ENCODE results near the gene HCN3. TPM values are rescaled to one million over a fixed set of nuclear protein-coding genes. Genes with fewer than 3 reads are reported as not detected.

HCN3 gene
- total and polyA plus RNA-seq, 2 of the 13 experiments (the other 11 are each of a cell fraction or from before 2014, with no cell fraction given), result 2.4 to 10.2 TPM

DNA sequence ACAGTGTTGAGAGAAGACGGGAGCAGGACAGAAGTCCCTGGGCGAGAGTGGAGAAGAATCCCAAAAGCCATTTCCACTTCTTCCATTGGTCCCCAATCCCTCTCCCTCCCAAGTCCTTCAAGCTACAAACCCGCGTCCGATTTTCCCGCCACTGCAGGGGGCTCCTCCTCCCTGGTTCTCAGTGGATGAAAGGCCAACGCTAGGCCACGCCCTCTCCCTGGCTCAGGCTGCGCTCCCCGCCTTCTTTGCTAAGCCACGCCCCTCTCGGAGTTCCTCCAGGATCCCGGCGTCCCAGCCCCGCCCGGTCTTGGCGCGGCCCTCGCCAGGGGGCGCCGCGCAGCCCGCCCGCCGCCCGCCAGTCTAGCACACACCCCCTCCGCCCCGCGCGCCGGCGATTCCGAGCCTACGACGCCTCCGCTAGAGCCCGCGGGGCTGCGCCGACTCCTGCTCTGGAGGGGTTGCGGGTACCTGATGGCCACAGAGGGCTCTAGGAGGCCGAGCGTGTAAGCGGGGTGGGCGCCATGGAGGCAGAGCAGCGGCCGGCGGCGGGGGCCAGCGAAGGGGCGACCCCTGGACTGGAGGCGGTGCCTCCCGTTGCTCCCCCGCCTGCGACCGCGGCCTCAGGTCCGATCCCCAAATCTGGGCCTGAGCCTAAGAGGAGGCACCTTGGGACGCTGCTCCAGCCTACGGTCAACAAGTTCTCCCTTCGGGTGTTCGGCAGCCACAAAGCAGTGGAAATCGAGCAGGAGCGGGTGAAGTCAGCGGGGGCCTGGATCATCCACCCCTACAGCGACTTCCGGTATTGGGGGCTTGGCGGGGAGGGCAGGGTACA, at the start of gene HCN3 (continued):
- TF ChIP-seq ZNF781 (CRISPR knock-in tag; IDR thresholded peaks at IDR 0.05; ENCODE audit: borderline replicate concordance, not compliant biosample characterization) (no peak), TIGD3 (CRISPR knock-in tag; IDR thresholded peaks at IDR 0.05; ENCODE audit: borderline replicate concordance) (0 out of 2 replicates have a peak, but pooled peaks have one; percentile 65), NAIF1 (CRISPR knock-in tag; IDR thresholded peaks at IDR 0.05; ENCODE audit: borderline replicate concordance) (no peak), NR0B2 (CRISPR knock-in tag; IDR thresholded peaks at IDR 0.05) (0 out of 2 replicates have a peak, but pooled peaks have one; percentile 22), SSRP1 (CRISPR knock-in tag; IDR thresholded peaks at IDR 0.05) (no peak), ZNF383 (CRISPR knock-in tag; IDR thresholded peaks at IDR 0.05; ENCODE audit: borderline replicate concordance) (peak; percentile 63; the same call in 1 of the 2 replicates), HMGXB4 (CRISPR knock-in tag; IDR thresholded peaks at IDR 0.05; ENCODE audit: borderline replicate concordance in 1 of 2, low read depth in 1 of 2) (peak; percentile 44 to 84), GABPB1 (CRISPR knock-in tag; IDR thresholded peaks at IDR 0.05) (peak; percentile 77), ZSCAN31 (CRISPR knock-in tag; IDR thresholded peaks at IDR 0.05; ENCODE audit: low read depth) (peak; percentile 87), ZFY (CRISPR knock-in tag; IDR thresholded peaks at IDR 0.05) (peak; percentile 63), HOMEZ (CRISPR knock-in tag; IDR thresholded peaks at IDR 0.05; ENCODE audit: low read depth) (0 out of 2 replicates have a peak, but pooled peaks have one; percentile 19), TMF1 (CRISPR knock-in tag; IDR thresholded peaks at IDR 0.05; ENCODE audit: low read depth) (no peak)
- TF ChIP-seq, protein P1, sequence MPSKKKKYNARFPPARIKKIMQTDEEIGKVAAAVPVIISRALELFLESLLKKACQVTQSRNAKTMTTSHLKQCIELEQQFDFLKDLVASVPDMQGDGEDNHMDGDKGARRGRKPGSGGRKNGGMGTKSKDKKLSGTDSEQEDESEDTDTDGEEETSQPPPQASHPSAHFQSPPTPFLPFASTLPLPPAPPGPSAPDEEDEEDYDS (CRISPR knock-in tag; IDR thresholded peaks at IDR 0.05), result 0 out of 2 replicates have a peak, but pooled peaks have one; percentile 30
- TF ChIP-seq, protein P2, sequence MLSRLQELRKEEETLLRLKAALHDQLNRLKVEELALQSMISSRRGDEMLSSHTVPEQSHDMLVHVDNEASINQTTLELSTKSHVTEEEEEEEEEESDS (CRISPR knock-in tag; IDR thresholded peaks at IDR 0.05; ENCODE audit: borderline replicate concordance), result peak; percentile 66; the same call in 1 of the 2 replicates
- TF ChIP-seq, protein P3, sequence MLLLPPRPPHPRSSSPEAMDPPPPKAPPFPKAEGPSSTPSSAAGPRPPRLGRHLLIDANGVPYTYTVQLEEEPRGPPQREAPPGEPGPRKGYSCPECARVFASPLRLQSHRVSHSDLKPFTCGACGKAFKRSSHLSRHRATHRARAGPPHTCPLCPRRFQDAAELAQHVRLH (CRISPR knock-in tag; IDR thresholded peaks at IDR 0.05; ENCODE audit: borderline replicate concordance, low read depth), result peak; percentile 20; the same call in 1 of the 2 replicates
- TF ChIP-seq, protein P4, sequence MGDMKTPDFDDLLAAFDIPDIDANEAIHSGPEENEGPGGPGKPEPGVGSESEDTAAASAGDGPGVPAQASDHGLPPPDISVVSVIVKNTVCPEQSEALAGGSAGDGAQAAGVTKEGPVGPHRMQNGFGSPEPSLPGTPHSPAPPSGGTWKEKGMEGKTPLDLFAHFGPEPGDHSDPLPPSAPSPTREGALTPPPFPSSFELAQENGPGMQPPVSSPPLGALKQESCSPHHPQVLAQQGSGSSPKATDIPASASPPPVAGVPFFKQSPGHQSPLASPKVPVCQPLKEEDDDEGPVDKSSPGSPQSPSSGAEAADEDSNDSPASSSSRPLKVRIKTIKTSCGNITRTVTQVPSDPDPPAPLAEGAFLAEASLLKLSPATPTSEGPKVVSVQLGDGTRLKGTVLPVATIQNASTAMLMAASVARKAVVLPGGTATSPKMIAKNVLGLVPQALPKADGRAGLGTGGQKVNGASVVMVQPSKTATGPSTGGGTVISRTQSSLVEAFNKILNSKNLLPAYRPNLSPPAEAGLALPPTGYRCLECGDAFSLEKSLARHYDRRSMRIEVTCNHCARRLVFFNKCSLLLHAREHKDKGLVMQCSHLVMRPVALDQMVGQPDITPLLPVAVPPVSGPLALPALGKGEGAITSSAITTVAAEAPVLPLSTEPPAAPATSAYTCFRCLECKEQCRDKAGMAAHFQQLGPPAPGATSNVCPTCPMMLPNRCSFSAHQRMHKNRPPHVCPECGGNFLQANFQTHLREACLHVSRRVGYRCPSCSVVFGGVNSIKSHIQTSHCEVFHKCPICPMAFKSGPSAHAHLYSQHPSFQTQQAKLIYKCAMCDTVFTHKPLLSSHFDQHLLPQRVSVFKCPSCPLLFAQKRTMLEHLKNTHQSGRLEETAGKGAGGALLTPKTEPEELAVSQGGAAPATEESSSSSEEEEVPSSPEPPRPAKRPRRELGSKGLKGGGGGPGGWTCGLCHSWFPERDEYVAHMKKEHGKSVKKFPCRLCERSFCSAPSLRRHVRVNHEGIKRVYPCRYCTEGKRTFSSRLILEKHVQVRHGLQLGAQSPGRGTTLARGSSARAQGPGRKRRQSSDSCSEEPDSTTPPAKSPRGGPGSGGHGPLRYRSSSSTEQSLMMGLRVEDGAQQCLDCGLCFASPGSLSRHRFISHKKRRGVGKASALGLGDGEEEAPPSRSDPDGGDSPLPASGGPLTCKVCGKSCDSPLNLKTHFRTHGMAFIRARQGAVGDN (CRISPR knock-in tag; IDR thresholded peaks at IDR 0.05), result peak; percentile 92
